ENCODE results near the gene NME8. TPM values are rescaled to one million over a fixed set of nuclear protein-coding genes. Genes with fewer than 3 reads are reported as not detected.

Gene NME8
- total RNA-seq, 2 donors from 2014 or later = 2.3 to 9.2 TPM

GRCh38 chr7:37815671-37816371, 32.6 kb upstream of the NME8 start:
- Mint-ChIP-seq H3K4me1 (peaks cover 4% of the 10 kb centered on the region), H3K4me3 (no peak overlapping the region), H3K27me3 (ENCODE audit: insufficient read depth) (peaks cover 2% of the 10 kb centered on the region), H3K36me3 (ENCODE audit: low read depth) (no peaks in the 10 kb centered on the region), H3K27ac (no peak overlapping the region), H3K9me3 (peaks cover under 1% of the 10 kb centered on the region)
- TF ChIP-seq CTCF (conservative IDR thresholded peaks at IDR 0.05) = no peak
- 88% methylated on average over 2 of the region's 2 CpGs; no CpG with 5 or more reads in 1 of the 2 experiments for WGBS, 2 experiments (ENCODE audit: insufficient coverage in 1 of 2, insufficient read length in 1 of 2)
- no peaks in the 10 kb centered on the region for H3K36me3 ChIP-seq (ENCODE audit: control insufficient read depth, insufficient read depth, low read length)
- H3K9me3 ChIP-seq (ENCODE audit: control insufficient read depth, low read length) = no peaks in the 10 kb centered on the region
- no peak for DNase-seq
- no peak overlapping the region for H3K4me3 ChIP-seq (ENCODE audit: low read length)
- H3K27ac ChIP-seq (ENCODE audit: low read depth, low read length) = no peak overlapping the region
- H3K4me1 ChIP-seq (ENCODE audit: control insufficient read depth, insufficient read depth, low read length) = no peaks in the 10 kb centered on the region
- no peak overlapping the region for H3K9ac ChIP-seq (ENCODE audit: extremely low read depth, low read length, poor library complexity, severe bottlenecking)
- H3K27me3 ChIP-seq (ENCODE audit: control insufficient read depth, insufficient read depth, low read length, poor library complexity, severe bottlenecking) = no peaks in the 10 kb centered on the region

- H3K9me3 ChIP-seq (ENCODE audit: control insufficient read depth, low read length) = peaks cover 4% of the 10 kb centered on the region
- DNase-seq = no peak
- no peak overlapping the region for H3K9ac ChIP-seq (ENCODE audit: extremely low read depth, low read length, poor library complexity, severe bottlenecking)
- H3K4me1 ChIP-seq (ENCODE audit: control insufficient read depth, insufficient read depth, low read length) = no peaks in the 10 kb centered on the region
- no peaks in the 10 kb centered on the region for H3K27me3 Mint-ChIP-seq (ENCODE audit: insufficient read depth)
- 79 to 86% methylated on average over 3 of the region's 3 CpGs for WGBS, 2 experiments (ENCODE audit: insufficient coverage in 1 of 2, insufficient read length in 1 of 2)
- no peak overlapping the region for H3K4me3 ChIP-seq (ENCODE audit: low read length)
- no peak for TF ChIP-seq CTCF (conservative IDR thresholded peaks at IDR 0.05)
- H3K4me3 Mint-ChIP-seq = no peak overlapping the region
- H3K4me1 Mint-ChIP-seq = peaks cover 4% of the 10 kb centered on the region
- no peak overlapping the region for H3K27ac Mint-ChIP-seq
- no peaks in the 10 kb centered on the region for H3K36me3 ChIP-seq (ENCODE audit: control insufficient read depth, insufficient read depth, low read length)
- no peaks in the 10 kb centered on the region for H3K9me3 Mint-ChIP-seq
- H3K36me3 Mint-ChIP-seq (ENCODE audit: low read depth) = no peaks in the 10 kb centered on the region
- H3K27me3 ChIP-seq (ENCODE audit: control insufficient read depth, insufficient read depth, low read length, poor library complexity, severe bottlenecking) = no peaks in the 10 kb centered on the region
- no peak overlapping the region for H3K27ac ChIP-seq (ENCODE audit: low read depth, low read length)
Observed at GRCh38 chr7:37816922-37817590, 31.3 kb upstream of the NME8 start.

GRCh38 chr7:37817591-37817960, 30.8 kb upstream of the NME8 start:
- no peak overlapping the region for H3K27ac Mint-ChIP-seq
- H3K9me3 Mint-ChIP-seq = no peaks in the 10 kb centered on the region
- 81% methylated on average over 1 of the region's 2 CpGs; no CpG with 5 or more reads in 1 of the 2 experiments for WGBS, 2 experiments (ENCODE audit: insufficient coverage in 1 of 2, insufficient read length in 1 of 2)
- no peak for DNase-seq
- no peaks in the 10 kb centered on the region for H3K36me3 Mint-ChIP-seq (ENCODE audit: low read depth)
- Histone ChIP-seq H3K9ac (ENCODE audit: extremely low read depth, low read length, poor library complexity, severe bottlenecking) (no peak overlapping the region), H3K4me1 (ENCODE audit: control insufficient read depth, insufficient read depth, low read length) (no peaks in the 10 kb centered on the region), H3K4me3 (ENCODE audit: low read length) (no peak overlapping the region), H3K27ac (ENCODE audit: low read depth, low read length) (no peak overlapping the region), H3K9me3 (ENCODE audit: control insufficient read depth, low read length) (peaks cover 4% of the 10 kb centered on the region), H3K36me3 (ENCODE audit: control insufficient read depth, insufficient read depth, low read length) (no peaks in the 10 kb centered on the region), H3K27me3 (ENCODE audit: control insufficient read depth, insufficient read depth, low read length, poor library complexity, severe bottlenecking) (no peaks in the 10 kb centered on the region)
- H3K27me3 Mint-ChIP-seq (ENCODE audit: insufficient read depth) = no peaks in the 10 kb centered on the region
- no peak for TF ChIP-seq CTCF (conservative IDR thresholded peaks at IDR 0.05)
- H3K4me1 Mint-ChIP-seq = peaks cover 4% of the 10 kb centered on the region
- no peak overlapping the region for H3K4me3 Mint-ChIP-seq

All from endodermal cell (in vitro differentiated cells).